Skeletal muscle cell (primary cell): Measurements from ENCODE around the gene TMTC1.

Source experiments
- DNase-seq: peaks from one replicate; pipeline ENCODE4 v3.0.0-alpha.2; 2010; ENCODE audit warnings: low read depth
- H3K4me3 ChIP-seq: 2 replicates; pipeline ENCODE4 v1.5.1; 2011; ENCODE audit warnings: low read depth, mild to moderate bottlenecking, control low read depth, low read length, moderate library complexity

Gene TMTC1

GRCh38 chr12:29722164-29722563 is 61.6 kb downstream of the TMTC1 start:
- no peak for DNase-seq
- no peak overlapping the region for H3K4me3 ChIP-seq

- no peak for DNase-seq
- no peak overlapping the region for H3K4me3 ChIP-seq
These were observed 64.4 kb downstream of the TMTC1 start for GRCh38 chr12:29719381-29719780.

- DNase-seq, result no peak
- H3K4me3 ChIP-seq, result no peak overlapping the region
These were observed 66.1 kb downstream of the TMTC1 start for GRCh38 chr12:29717540-29718100.

GRCh38 chr12:29714966-29715365 is 68.8 kb downstream of the TMTC1 start:
- no peak for DNase-seq
- H3K4me3 ChIP-seq, result no peak overlapping the region

- no peak overlapping the region for H3K4me3 ChIP-seq
- DNase-seq, result no peak
These were observed 70.0 kb downstream of the TMTC1 start for GRCh38 chr12:29713729-29714128.

- DNase-seq, result no peak
- no peak overlapping the region for H3K4me3 ChIP-seq
These were observed 72.4 kb downstream of the TMTC1 start for GRCh38 chr12:29711381-29711780.

- no peak overlapping the region for H3K4me3 ChIP-seq
- no peak for DNase-seq
These were observed 73.6 kb downstream of the TMTC1 start for GRCh38 chr12:29710104-29710503.

GRCh38 chr12:29709496-29710040 is 74.2 kb downstream of the TMTC1 start:
- no peak overlapping the region for H3K4me3 ChIP-seq

GRCh38 chr12:29709054-29709453 is 74.7 kb downstream of the TMTC1 start:
- no peak overlapping the region for H3K4me3 ChIP-seq
- no peak for DNase-seq

More at GRCh38 chr12:29709496-29710040, 74.2 kb downstream of the TMTC1 start:
- no peak for DNase-seq

- no peak for DNase-seq
- H3K4me3 ChIP-seq, result no peak overlapping the region
These were observed 75.9 kb downstream of the TMTC1 start for GRCh38 chr12:29707846-29708245.

GRCh38 chr12:29706311-29706710 is 77.4 kb downstream of the TMTC1 start:
- no peak for DNase-seq
- no peak overlapping the region for H3K4me3 ChIP-seq

GRCh38 chr12:29703528-29703927 is 80.2 kb downstream of the TMTC1 start:
- DNase-seq, result no peak
- H3K4me3 ChIP-seq, result no peak overlapping the region

GRCh38 chr12:29702972-29703371 is 80.8 kb downstream of the TMTC1 start:
- no peak overlapping the region for H3K4me3 ChIP-seq
- DNase-seq, result no peak

- H3K4me3 ChIP-seq, result no peak overlapping the region
- DNase-seq, result no peak
These were observed 81.5 kb downstream of the TMTC1 start for GRCh38 chr12:29702222-29702621.

GRCh38 chr12:29700761-29701481 is 82.8 kb downstream of the TMTC1 start:
- DNase-seq, result no peak

GRCh38 chr12:29698756-29699155 is 85.0 kb downstream of the TMTC1 start:
- H3K4me3 ChIP-seq, result no peak overlapping the region
- no peak for DNase-seq

More at GRCh38 chr12:29700761-29701481, 82.8 kb downstream of the TMTC1 start:
- H3K4me3 ChIP-seq, result no peak overlapping the region

GRCh38 chr12:29695800-29696199 is 87.9 kb downstream of the TMTC1 start:
- no peak for DNase-seq
- no peak overlapping the region for H3K4me3 ChIP-seq

- no peak for DNase-seq
- no peak overlapping the region for H3K4me3 ChIP-seq
These were observed 88.7 kb downstream of the TMTC1 start for GRCh38 chr12:29695026-29695425.

- no peak overlapping the region for H3K4me3 ChIP-seq
- no peak for DNase-seq
These were observed 89.7 kb downstream of the TMTC1 start for GRCh38 chr12:29694002-29694401.

GRCh38 chr12:29692237-29692636 is 91.5 kb downstream of the TMTC1 start:
- DNase-seq, result no peak

More at GRCh38 chr12:29692237-29692636, 91.5 kb downstream of the TMTC1 start:
- no peak overlapping the region for H3K4me3 ChIP-seq
